ENCODE data around the gene TMEM147.
A peak's percentile ranks its signal among the peaks of the same experiment; 100 is the strongest.

Gene TMEM147

GRCh38 chr19:35545001-35545854 lies at the start of gene TMEM147:
Gene TMEM147, plus strand, starts transcription at chr19:35545626. Its CDS starts 114 bp downstream, at chr19:35545740.
- DNase-seq, result peak; percentile 96

- DNase-seq, result no peak
These were observed 48.0 kb upstream of the TMEM147 start for GRCh38 chr19:35497406-35497805.

- no peak for DNase-seq
These were observed 47.2 kb upstream of the TMEM147 start for GRCh38 chr19:35498220-35498619.

GRCh38 chr19:35498984-35499527 lies 46.4 kb upstream of the TMEM147 start:
- DNase-seq, result no peak

- DNase-seq, result no peak
These were observed 44.8 kb upstream of the TMEM147 start for GRCh38 chr19:35500611-35501010.

- no peak for DNase-seq
These were observed 43.7 kb upstream of the TMEM147 start for GRCh38 chr19:35501684-35502083.

- no peak for DNase-seq
These were observed 42.7 kb upstream of the TMEM147 start for GRCh38 chr19:35502751-35503150.

- no peak for DNase-seq
These were observed 39.4 kb upstream of the TMEM147 start for GRCh38 chr19:35506011-35506410.

GRCh38 chr19:35507561-35507960 lies 37.9 kb upstream of the TMEM147 start:
- no peak for DNase-seq

- DNase-seq, result no peak
These were observed 37.3 kb upstream of the TMEM147 start for GRCh38 chr19:35508129-35508528.

- DNase-seq, result peak; percentile 34
These were observed 36.3 kb upstream of the TMEM147 start for GRCh38 chr19:35509018-35509652.

- DNase-seq, result peak; percentile 71
These were observed 35.4 kb upstream of the TMEM147 start for GRCh38 chr19:35509861-35510625.

- DNase-seq, result no peak
These were observed 34.8 kb upstream of the TMEM147 start for GRCh38 chr19:35510626-35510964.

GRCh38 chr19:35511337-35511736 lies 34.1 kb upstream of the TMEM147 start:
- no peak for DNase-seq

GRCh38 chr19:35512831-35513627 lies 32.4 kb upstream of the TMEM147 start:
- DNase-seq, result no peak

- DNase-seq, result no peak
These were observed 31.7 kb upstream of the TMEM147 start, which contains the start of gene DMKN for GRCh38 chr19:35513628-35514281. Gene DMKN, minus strand, starts transcription at chr19:35513649. Its CDS starts 174 bp downstream, at chr19:35513475.

- no peak for DNase-seq
These were observed 31.1 kb upstream of the TMEM147 start for GRCh38 chr19:35514282-35514809.

GRCh38 chr19:35516310-35516709 lies 29.1 kb upstream of the TMEM147 start:
- DNase-seq, result no peak

GRCh38 chr19:35517342-35517741 lies 28.1 kb upstream of the TMEM147 start:
- no peak for DNase-seq

- no peak for DNase-seq
These were observed 27.1 kb upstream of the TMEM147 start for GRCh38 chr19:35518313-35518712.

- DNase-seq, result no peak
These were observed 26.1 kb upstream of the TMEM147 start for GRCh38 chr19:35519291-35519690.
